ENCODE measurements around the gene RBM15B. TPM values are rescaled to one million over a fixed set of nuclear protein-coding genes. Genes with fewer than 3 reads are reported as not detected.

The RBM15B gene, protein sequence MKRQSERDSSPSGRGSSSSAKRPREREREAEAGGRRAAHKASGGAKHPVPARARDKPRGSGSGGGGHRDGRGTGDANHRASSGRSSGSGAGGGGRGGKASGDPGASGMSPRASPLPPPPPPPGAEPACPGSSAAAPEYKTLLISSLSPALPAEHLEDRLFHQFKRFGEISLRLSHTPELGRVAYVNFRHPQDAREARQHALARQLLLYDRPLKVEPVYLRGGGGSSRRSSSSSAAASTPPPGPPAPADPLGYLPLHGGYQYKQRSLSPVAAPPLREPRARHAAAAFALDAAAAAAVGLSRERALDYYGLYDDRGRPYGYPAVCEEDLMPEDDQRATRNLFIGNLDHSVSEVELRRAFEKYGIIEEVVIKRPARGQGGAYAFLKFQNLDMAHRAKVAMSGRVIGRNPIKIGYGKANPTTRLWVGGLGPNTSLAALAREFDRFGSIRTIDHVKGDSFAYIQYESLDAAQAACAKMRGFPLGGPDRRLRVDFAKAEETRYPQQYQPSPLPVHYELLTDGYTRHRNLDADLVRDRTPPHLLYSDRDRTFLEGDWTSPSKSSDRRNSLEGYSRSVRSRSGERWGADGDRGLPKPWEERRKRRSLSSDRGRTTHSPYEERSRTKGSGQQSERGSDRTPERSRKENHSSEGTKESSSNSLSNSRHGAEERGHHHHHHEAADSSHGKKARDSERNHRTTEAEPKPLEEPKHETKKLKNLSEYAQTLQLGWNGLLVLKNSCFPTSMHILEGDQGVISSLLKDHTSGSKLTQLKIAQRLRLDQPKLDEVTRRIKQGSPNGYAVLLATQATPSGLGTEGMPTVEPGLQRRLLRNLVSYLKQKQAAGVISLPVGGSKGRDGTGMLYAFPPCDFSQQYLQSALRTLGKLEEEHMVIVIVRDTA
- polyA plus RNA-seq (2012; ENCODE audit: insufficient read length, low read depth), result 26.9 TPM

DNA sequence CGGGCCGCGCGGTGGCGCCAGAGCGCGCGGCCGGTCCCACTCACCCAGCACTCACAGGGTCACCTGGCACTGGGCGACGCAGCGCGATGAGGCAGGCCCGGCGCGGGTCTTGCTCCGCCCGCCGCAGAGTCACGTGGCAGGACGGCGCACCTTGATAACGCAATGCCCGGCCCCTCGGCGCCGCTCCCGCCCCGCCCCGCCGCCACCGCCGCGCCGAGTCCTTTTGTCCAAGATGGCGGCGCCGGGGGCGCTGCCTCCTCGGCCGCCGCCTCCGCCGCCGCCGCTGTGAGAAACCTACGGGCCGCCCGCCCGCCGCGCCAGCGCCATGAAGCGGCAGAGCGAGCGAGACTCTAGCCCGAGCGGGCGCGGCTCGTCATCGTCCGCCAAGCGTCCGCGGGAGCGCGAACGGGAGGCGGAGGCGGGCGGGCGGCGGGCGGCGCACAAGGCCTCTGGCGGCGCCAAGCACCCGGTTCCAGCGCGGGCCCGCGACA lies at the start of gene RBM15B:
Gene RBM15B (plus strand): TSS at position 211 of the 491 bp plus-strand sequence. CDS start 115 bp downstream, at position 326.
- TF ChIP-seq POLR2AphosphoS5 (IDR thresholded peaks at IDR 0.05; ENCODE audit: low read depth, low read length) (peak; percentile 30; the same call in 1 of the 2 replicates), TAF1 (IDR thresholded peaks at IDR 0.05; ENCODE audit: borderline replicate concordance, insufficient read depth, low read length) (peak; percentile 10; the same call in 1 of the 2 replicates), SIN3A (IDR thresholded peaks at IDR 0.05; ENCODE audit: borderline replicate concordance, insufficient read depth, low read length) (no peak), FOXP2 (optimal IDR thresholded peaks at IDR 0.05; ENCODE audit: borderline replicate concordance, extremely low read depth, extremely low read length, insufficient read depth) (no peak)
- TF ChIP-seq, protein P1, sequence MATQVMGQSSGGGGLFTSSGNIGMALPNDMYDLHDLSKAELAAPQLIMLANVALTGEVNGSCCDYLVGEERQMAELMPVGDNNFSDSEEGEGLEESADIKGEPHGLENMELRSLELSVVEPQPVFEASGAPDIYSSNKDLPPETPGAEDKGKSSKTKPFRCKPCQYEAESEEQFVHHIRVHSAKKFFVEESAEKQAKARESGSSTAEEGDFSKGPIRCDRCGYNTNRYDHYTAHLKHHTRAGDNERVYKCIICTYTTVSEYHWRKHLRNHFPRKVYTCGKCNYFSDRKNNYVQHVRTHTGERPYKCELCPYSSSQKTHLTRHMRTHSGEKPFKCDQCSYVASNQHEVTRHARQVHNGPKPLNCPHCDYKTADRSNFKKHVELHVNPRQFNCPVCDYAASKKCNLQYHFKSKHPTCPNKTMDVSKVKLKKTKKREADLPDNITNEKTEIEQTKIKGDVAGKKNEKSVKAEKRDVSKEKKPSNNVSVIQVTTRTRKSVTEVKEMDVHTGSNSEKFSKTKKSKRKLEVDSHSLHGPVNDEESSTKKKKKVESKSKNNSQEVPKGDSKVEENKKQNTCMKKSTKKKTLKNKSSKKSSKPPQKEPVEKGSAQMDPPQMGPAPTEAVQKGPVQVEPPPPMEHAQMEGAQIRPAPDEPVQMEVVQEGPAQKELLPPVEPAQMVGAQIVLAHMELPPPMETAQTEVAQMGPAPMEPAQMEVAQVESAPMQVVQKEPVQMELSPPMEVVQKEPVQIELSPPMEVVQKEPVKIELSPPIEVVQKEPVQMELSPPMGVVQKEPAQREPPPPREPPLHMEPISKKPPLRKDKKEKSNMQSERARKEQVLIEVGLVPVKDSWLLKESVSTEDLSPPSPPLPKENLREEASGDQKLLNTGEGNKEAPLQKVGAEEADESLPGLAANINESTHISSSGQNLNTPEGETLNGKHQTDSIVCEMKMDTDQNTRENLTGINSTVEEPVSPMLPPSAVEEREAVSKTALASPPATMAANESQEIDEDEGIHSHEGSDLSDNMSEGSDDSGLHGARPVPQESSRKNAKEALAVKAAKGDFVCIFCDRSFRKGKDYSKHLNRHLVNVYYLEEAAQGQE (IDR thresholded peaks at IDR 0.05; ENCODE audit: insufficient read depth in 1 of 2, low read depth in 2 of 2, low read length in 2 of 2), result no peak

DNA sequence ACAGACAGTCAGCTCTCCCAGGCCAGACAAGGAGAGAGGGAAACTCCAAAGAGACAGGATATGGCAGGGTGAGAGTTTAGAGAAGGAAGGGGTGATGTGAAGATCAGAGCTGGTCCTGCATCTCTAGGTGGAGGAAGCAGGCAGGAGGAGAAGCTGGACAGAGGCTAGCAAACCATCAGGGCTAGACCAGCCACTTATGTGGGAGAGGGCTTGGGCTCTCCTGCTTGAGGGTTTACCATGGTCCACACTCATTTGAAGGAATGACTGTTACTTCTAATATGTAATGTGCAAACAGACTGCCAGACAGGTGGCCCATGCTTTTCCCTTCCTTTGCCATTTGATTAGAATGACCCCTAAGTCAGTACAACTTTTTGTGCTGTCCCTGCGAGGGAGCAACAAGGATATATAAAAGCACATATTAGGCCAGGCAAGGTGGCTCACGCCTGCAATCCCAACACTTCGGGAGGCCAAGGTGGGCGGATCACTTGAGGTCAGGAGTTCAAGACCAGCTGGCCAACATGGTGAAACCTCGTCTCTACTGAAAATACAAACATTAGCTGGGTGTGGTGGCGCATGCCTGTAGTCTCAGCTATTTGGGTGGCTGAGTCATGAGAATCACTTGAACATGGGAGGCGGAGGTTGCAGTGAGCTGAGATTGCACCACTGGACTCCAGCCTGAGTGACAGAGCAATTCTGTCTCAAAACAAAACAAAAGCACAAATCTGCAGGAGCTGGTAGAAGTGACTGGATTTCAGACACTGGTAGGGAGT lies 47.0 kb upstream of the RBM15B start:
- TF ChIP-seq POLR2AphosphoS5 (IDR thresholded peaks at IDR 0.05; ENCODE audit: low read depth, low read length), result no peak
- TF ChIP-seq, protein P1 (IDR thresholded peaks at IDR 0.05; ENCODE audit: insufficient read depth in 1 of 2, low read depth in 2 of 2, low read length in 2 of 2), result no peak
- TF ChIP-seq TAF1 (IDR thresholded peaks at IDR 0.05; ENCODE audit: borderline replicate concordance, insufficient read depth, low read length), result no peak
- TF ChIP-seq SIN3A (IDR thresholded peaks at IDR 0.05; ENCODE audit: borderline replicate concordance, insufficient read depth, low read length), result no peak
- TF ChIP-seq FOXP2 (optimal IDR thresholded peaks at IDR 0.05; ENCODE audit: borderline replicate concordance, extremely low read depth, extremely low read length, insufficient read depth), result no peak

DNA sequence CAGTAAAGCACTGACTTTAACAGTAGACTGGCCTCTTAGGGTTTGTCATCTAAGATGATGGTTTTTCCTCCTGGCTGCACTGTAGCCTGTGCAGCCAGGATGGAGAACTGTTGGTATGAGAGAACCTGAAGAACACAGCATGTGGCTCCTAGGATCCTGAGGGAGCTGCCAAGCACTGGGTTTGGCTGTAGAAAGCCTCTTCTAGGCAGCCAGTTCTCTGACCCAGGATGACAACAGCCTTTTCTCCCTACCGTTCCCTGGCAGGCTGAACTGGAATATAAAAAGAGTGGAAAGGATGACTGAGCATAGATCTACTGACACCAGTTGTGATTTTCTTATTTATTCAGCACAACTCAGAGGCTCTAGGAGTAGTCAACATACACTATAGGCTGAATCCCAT lies 40.3 kb upstream of the RBM15B start:
- TF ChIP-seq SIN3A (IDR thresholded peaks at IDR 0.05; ENCODE audit: borderline replicate concordance, insufficient read depth, low read length), result no peak
- TF ChIP-seq, protein P1 (IDR thresholded peaks at IDR 0.05; ENCODE audit: insufficient read depth in 1 of 2, low read depth in 2 of 2, low read length in 2 of 2), result no peak

DNA sequence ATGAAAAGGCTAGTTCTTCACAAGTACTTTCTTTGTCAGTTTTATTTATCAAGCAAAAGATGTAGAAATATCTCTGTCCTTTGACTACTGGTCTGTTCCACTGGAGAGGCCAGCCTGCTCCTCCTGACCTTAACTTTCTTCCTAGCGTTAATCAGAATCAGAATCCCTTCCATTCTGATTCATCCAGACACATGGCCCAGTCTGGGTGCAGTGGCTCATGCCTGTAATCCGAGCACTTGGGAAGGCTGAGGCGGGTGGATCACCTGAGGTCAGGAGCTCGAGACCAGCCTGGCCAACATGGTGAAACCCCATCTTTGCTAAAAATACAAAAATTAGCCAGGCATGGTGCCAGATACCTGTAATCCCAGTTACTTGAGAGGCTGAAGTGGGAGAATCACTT lies 38.0 kb upstream of the RBM15B start:
- TF ChIP-seq TAF1 (IDR thresholded peaks at IDR 0.05; ENCODE audit: borderline replicate concordance, insufficient read depth, low read length), result no peak
- TF ChIP-seq POLR2AphosphoS5 (IDR thresholded peaks at IDR 0.05; ENCODE audit: low read depth, low read length), result no peak
- TF ChIP-seq, protein P1 (IDR thresholded peaks at IDR 0.05; ENCODE audit: insufficient read depth in 1 of 2, low read depth in 2 of 2, low read length in 2 of 2), result no peak
- TF ChIP-seq SIN3A (IDR thresholded peaks at IDR 0.05; ENCODE audit: borderline replicate concordance, insufficient read depth, low read length), result no peak
- no peak for TF ChIP-seq FOXP2 (optimal IDR thresholded peaks at IDR 0.05; ENCODE audit: borderline replicate concordance, extremely low read depth, extremely low read length, insufficient read depth)
